ENCODE measurements around the gene SCFD2. TPM values are rescaled to one million over a fixed set of nuclear protein-coding genes. Genes with fewer than 3 reads are reported as not detected.

SCFD2 gene
- total and polyA plus RNA-seq, 10 of the 15 experiments (the other 5 are each of a cell fraction or from before 2014, with no cell fraction given), result 4.8 to 37.6 (median 24.9) TPM

- POLR2A ChIA-PET, result no interaction called here
- BruUV-seq (replicated peaks), result no TSS peak
These were observed 407.8 kb downstream of the SCFD2 start for GRCh38 chr4:52957835-52958631.

More at GRCh38 chr4:52957835-52958631, 407.8 kb downstream of the SCFD2 start:
- H2AFZ ChIP-seq (ENCODE audit: control insufficient read depth, low read depth, low read length), result no peak overlapping the region
- FAIRE-seq (no peak), ATAC-seq (no peak), DNase-seq (ENCODE audit: low read depth, low spot score) (no peak)
- no peaks in the 10 kb centered on the region for H3K36me3 ChIP-seq (ENCODE audit: control insufficient read depth in 2 of 2, insufficient read depth in 2 of 2, low read length in 1 of 2)
- H3K4me3 ChIP-seq, result no peak overlapping the region
- no peak overlapping the region for H3K9ac ChIP-seq (ENCODE audit: control insufficient read depth, insufficient read depth, low read length)
- CTCF ChIA-PET, result interaction anchor here (0.6 to 0.7 kb wide), 2 partner anchors 24 to 283 kb away, joined by 3 read pairs; no protein-coding TSS in a partner anchor
- no peaks in the 10 kb centered on the region for H3K79me2 ChIP-seq (ENCODE audit: control insufficient read depth, insufficient read depth, low read length)
- in situ Hi-C loops (cut with MboI) (no loop called here), intact Hi-C loops (cut with micrococcal nuclease; ENCODE audit: unreplicated experiment) (no loop called here)
- RAD21 ChIA-PET (ENCODE audit: unreplicated experiment), result no interaction called here
- H3K27ac ChIP-seq (ENCODE audit: control insufficient read depth, insufficient read depth), result no peak overlapping the region
- SMC1A ChIA-PET (ENCODE audit: uncharacterized antibody, unreplicated experiment), result no interaction called here
- no peaks in the 10 kb centered on the region for H4K20me1 ChIP-seq (ENCODE audit: control insufficient read depth, insufficient read depth)
- H3K4me2 ChIP-seq (ENCODE audit: control insufficient read depth, insufficient read depth), result no peak overlapping the region
- TF ChIP-seq PAX8 (IDR thresholded peaks at IDR 0.05) (no peak), TCF7 (IDR thresholded peaks at IDR 0.05; ENCODE audit: borderline replicate concordance) (no peak), FOS (IDR thresholded peaks at IDR 0.05; ENCODE audit: borderline replicate concordance, extremely low read depth, insufficient read length) (no peak), NRF1 (conservative IDR thresholded peaks at IDR 0.05; ENCODE audit: low read depth, low read length) (no peak), NFYA (IDR thresholded peaks at IDR 0.05; ENCODE audit: borderline replicate concordance, low read depth, low read length) (no peak), ZNF207 (IDR thresholded peaks at IDR 0.05; ENCODE audit: borderline replicate concordance) (no peak), STAT3 (IDR thresholded peaks at IDR 0.05; ENCODE audit: low read depth, low read length) (no peak), IRF3 (IDR thresholded peaks at IDR 0.05) (no peak), SMAD5 (IDR thresholded peaks at IDR 0.05; ENCODE audit: low read depth) (no peak), MTA2 (IDR thresholded peaks at IDR 0.05; ENCODE audit: low read depth) (no peak), RBBP5 (conservative IDR thresholded peaks at IDR 0.05) (no peak), NR2F1 (conservative IDR thresholded peaks at IDR 0.05) (no peak), ASH2L (IDR thresholded peaks at IDR 0.05; ENCODE audit: borderline replicate concordance, low read depth) (no peak)
- TF ChIP-seq, protein P1, sequence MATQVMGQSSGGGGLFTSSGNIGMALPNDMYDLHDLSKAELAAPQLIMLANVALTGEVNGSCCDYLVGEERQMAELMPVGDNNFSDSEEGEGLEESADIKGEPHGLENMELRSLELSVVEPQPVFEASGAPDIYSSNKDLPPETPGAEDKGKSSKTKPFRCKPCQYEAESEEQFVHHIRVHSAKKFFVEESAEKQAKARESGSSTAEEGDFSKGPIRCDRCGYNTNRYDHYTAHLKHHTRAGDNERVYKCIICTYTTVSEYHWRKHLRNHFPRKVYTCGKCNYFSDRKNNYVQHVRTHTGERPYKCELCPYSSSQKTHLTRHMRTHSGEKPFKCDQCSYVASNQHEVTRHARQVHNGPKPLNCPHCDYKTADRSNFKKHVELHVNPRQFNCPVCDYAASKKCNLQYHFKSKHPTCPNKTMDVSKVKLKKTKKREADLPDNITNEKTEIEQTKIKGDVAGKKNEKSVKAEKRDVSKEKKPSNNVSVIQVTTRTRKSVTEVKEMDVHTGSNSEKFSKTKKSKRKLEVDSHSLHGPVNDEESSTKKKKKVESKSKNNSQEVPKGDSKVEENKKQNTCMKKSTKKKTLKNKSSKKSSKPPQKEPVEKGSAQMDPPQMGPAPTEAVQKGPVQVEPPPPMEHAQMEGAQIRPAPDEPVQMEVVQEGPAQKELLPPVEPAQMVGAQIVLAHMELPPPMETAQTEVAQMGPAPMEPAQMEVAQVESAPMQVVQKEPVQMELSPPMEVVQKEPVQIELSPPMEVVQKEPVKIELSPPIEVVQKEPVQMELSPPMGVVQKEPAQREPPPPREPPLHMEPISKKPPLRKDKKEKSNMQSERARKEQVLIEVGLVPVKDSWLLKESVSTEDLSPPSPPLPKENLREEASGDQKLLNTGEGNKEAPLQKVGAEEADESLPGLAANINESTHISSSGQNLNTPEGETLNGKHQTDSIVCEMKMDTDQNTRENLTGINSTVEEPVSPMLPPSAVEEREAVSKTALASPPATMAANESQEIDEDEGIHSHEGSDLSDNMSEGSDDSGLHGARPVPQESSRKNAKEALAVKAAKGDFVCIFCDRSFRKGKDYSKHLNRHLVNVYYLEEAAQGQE (IDR thresholded peaks at IDR 0.05; ENCODE audit: low read depth, low read length), result no peak
- TF ChIP-seq, protein P2, sequence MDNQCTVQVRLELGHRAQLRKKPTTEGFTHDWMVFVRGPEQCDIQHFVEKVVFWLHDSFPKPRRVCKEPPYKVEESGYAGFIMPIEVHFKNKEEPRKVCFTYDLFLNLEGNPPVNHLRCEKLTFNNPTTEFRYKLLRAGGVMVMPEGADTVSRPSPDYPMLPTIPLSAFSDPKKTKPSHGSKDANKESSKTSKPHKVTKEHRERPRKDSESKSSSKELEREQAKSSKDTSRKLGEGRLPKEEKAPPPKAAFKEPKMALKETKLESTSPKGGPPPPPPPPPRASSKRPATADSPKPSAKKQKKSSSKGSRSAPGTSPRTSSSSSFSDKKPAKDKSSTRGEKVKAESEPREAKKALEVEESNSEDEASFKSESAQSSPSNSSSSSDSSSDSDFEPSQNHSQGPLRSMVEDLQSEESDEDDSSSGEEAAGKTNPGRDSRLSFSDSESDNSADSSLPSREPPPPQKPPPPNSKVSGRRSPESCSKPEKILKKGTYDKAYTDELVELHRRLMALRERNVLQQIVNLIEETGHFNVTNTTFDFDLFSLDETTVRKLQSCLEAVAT (IDR thresholded peaks at IDR 0.05), result no peak
- 76% methylated on average over 12 of the region's 12 CpGs for WGBS (ENCODE audit: insufficient coverage, insufficient replicate concordance, low lambda C conversion rate, missing lambda C conversion rate)
- no peaks in the 10 kb centered on the region for H3K27me3 ChIP-seq (replicated peaks in 1 of 2; ENCODE audit: control insufficient read depth in 2 of 2, insufficient read depth in 2 of 2, low read length in 1 of 2)
- H3K4me1 ChIP-seq (ENCODE audit: control insufficient read depth, insufficient read depth, low read length), result no peaks in the 10 kb centered on the region
- H3K9me3 ChIP-seq (replicated peaks; ENCODE audit: control insufficient read depth, insufficient read depth, low read length), result no peaks in the 10 kb centered on the region
